K562 (cell line): Measurements from ENCODE around the gene NDUFAF5. TPM values are rescaled to one million over a fixed set of nuclear protein-coding genes. Genes with fewer than 3 reads are reported as not detected.

Source experiments
- ATAC-seq: fragments of 200-7000 bp; cut with Tn5 transposase; 3 replicates; pipeline ENCODE4 v1.9.1; 2020; ENCODE audit warnings: moderate library complexity
- BruUV-seq: library from RNA; stranded (reverse); fragments of 400-500 nt; replicated peaks from 2 replicates; lab custom pipeline; 2021; lab: Mats Ljungman, UMichigan
- CTCF ChIA-PET: fragments of 300-600 bp; formaldehyde crosslinking; extraction: SDS; loops from one replicate; lab custom pipeline; 2021; ENCODE audit warnings: low intra/inter-chr PET ratio; lab: Yijun Ruan, JAX
- POLR2A ChIA-PET: fragments of 300-600, 350-650 bp; sonication (Branson Sonifier 250); formaldehyde crosslinking; extraction: SDS; loops from one replicate; lab custom pipeline; 2021; ENCODE audit warnings: antibody characterized with exemption, inconsistent platforms; lab: Yijun Ruan, JAX
- DNase-seq, 4 experiments: peaks; one replicate each; pipeline versions ENCODE4 v3.0.0 to v3.0.0-alpha.2; 2011 to 2018; ENCODE audit warnings: low spot score in 3 of 4, mixed read lengths in 3 of 4; ENCODE audit errors: extremely low read depth in 1 of 4
- FAIRE-seq: peaks from 2 replicates; lab custom pipeline; 2011; peaks lifted over from hg19 to GRCh38; lab: Jason Lieb, UNC
- H2AFZ ChIP-seq: 2 replicates; pipeline ENCODE4 v1.6.0; 2011; ENCODE audit warnings: low read depth, low read length, control low read depth, inconsistent platforms
- H3K27ac ChIP-seq: fragments of 200-600 bp; 3 replicates; pipeline ENCODE4 v1.8.0; 2011; ENCODE audit warnings: low read depth, mild to moderate bottlenecking, control low read depth, inconsistent platforms, low read length, moderate library complexity, mixed read lengths; ENCODE audit errors: extremely low read depth
- H3K27me3 ChIP-seq, 2 experiments: fragments of 300-600 bp in 1 of 2; 2 replicates in 1 of 2; 3 replicates in 1 of 2; pipeline versions ENCODE4 v1.6.0 to v1.8.0; 2011; ENCODE audit warnings: inconsistent platforms in 2 of 2, low read length in 2 of 2, mild to moderate bottlenecking in 1 of 2, mixed read lengths in 1 of 2, moderate library complexity in 1 of 2; ENCODE audit not compliant: control insufficient read depth in 2 of 2, insufficient read depth in 2 of 2
- H3K36me3 ChIP-seq: fragments of 300-600 bp; 3 replicates; pipeline ENCODE4 v1.8.0; 2011; ENCODE audit warnings: mild to moderate bottlenecking, low read length, inconsistent platforms; ENCODE audit not compliant: control insufficient read depth, insufficient read depth
- H3K4me1 ChIP-seq, 2 experiments: fragments of 200-600 bp in 1 of 2; replicated peaks in 1 of 2; 2 replicates in 1 of 2; 3 replicates in 1 of 2; pipeline versions ENCODE4 v1.5.1 to v1.8.0; 2011; ENCODE audit warnings: inconsistent platforms in 2 of 2, low read length in 2 of 2, mild to moderate bottlenecking in 1 of 2, mixed read lengths in 1 of 2, moderate library complexity in 1 of 2; ENCODE audit not compliant: control insufficient read depth in 2 of 2, insufficient read depth in 2 of 2
- H3K4me2 ChIP-seq: 2 replicates; pipeline ENCODE4 v1.6.1; 2011; ENCODE audit warnings: low read length, control low read depth, inconsistent platforms, mixed read lengths; ENCODE audit not compliant: insufficient read depth
- H3K4me3 ChIP-seq: fragments of 200-600 bp; sonication (generic), shearing (Covaris generic); 2 replicates; pipeline ENCODE4 v1.5.1; 2016; ENCODE audit warnings: control low read depth, inconsistent platforms
- H3K79me2 ChIP-seq: fragments of 200-600 bp; 3 replicates; pipeline ENCODE4 v1.8.0; 2011; ENCODE audit warnings: low read length, inconsistent platforms; ENCODE audit not compliant: control insufficient read depth, insufficient read depth
- H3K9ac ChIP-seq, 2 experiments: 2 replicates each; pipeline versions ENCODE4 v1.6.0 to v1.6.1; 2011; ENCODE audit warnings: low read depth in 2 of 2, low read length in 2 of 2, control low read depth in 1 of 2, inconsistent platforms in 1 of 2, mild to moderate bottlenecking in 1 of 2, mixed read lengths in 1 of 2; ENCODE audit not compliant: insufficient read depth in 1 of 2
- H3K9me1 ChIP-seq: one replicate; pipeline ENCODE4 v1.6.0; 2011; ENCODE audit warnings: inconsistent platforms, mild to moderate bottlenecking, low read length, moderate library complexity; ENCODE audit not compliant: control insufficient read depth, insufficient read depth
- H3K9me3 ChIP-seq: replicated peaks from 2 replicates; pipeline ENCODE4 v1.5.1; 2011; ENCODE audit warnings: low read depth, low read length, inconsistent platforms; ENCODE audit not compliant: control insufficient read depth, insufficient read depth
- H4K20me1 ChIP-seq: replicated peaks from 2 replicates; pipeline ENCODE4 v1.6.1; 2011; ENCODE audit warnings: low read length, inconsistent platforms, mixed read lengths; ENCODE audit not compliant: control insufficient read depth, insufficient read depth
- HIVEP1 ChIP-seq: fragments of 250-450 bp; sonication (Bioruptor Pico); IDR thresholded peaks from 2 replicates; pipeline ENCODE4 v1.4.0; 2020; ENCODE audit warnings: mild to moderate bottlenecking
- ZFP30 ChIP-seq: fragments of 250-450 bp; sonication (Bioruptor Pico); IDR thresholded peaks from 2 replicates; pipeline ENCODE4 v1.8.0; 2022; ENCODE audit warnings: moderate library complexity, mild to moderate bottlenecking, inconsistent platforms, borderline replicate concordance
- WGBS: fragments of 100-300 bp; shearing (Covaris generic); methylation state at CpG from one replicate; pipeline ENCODE4 v1.1.6; 2016; ENCODE audit warnings: low coverage, mixed read lengths; ENCODE audit not compliant: insufficient coverage; ENCODE audit errors: missing lambda C conversion rate; 5-methylcytosine and 5-hydroxymethylcytosine counted together
- in situ Hi-C: fragments of 300-500 bp; cut with MboI; formaldehyde crosslinking; loops from 4 replicates; pipeline ENCODE4 v1.15.0; 2018; ENCODE audit warnings: inconsistent platforms, mixed read lengths
- intact Hi-C: fragments of 100-400 bp; cut with micrococcal nuclease; formaldehyde crosslinking; loops from 2 replicates; pipeline ENCODE4 v1.14.2; 2022
- polyA plus RNA-seq, 8 experiments: library from polyadenylated mRNA; depleted of rRNA in 4 of 8; stranded (reverse) in 5 of 8; unstranded in 3 of 8; fragments of >200 nt; fragmentation: Nextera tagmentation in 2 of 8; fragmentation: Illumina TruSeq in 1 of 8; extraction: Ambion mirVana in 2 of 8; extraction: Trizol in 1 of 8; gene quantifications; 2 replicates each; pipeline versions ENCODE4 v1.2.1 to v1.2.3, GENCODE V29; 2011 to 2014; ENCODE audit warnings: inconsistent platforms in 1 of 8, missing spikeins in 1 of 8
- total RNA-seq, 7 experiments: library from RNA; depleted of rRNA in 6 of 7; stranded (reverse); fragments of >200 nt in 6 of 7; fragmentation: Illumina TruSeq in 2 of 7; extraction: Trizol in 2 of 7; gene quantifications; 2 replicates each; pipeline versions ENCODE4 v1.2.1 to v1.2.3, GENCODE V29; 2011 to 2021; ENCODE audit warnings: low replicate concordance in 1 of 7
- TF ChIP-seq, protein P1 (sequence below): fragments of 450-650 bp; IDR thresholded peaks from 2 replicates; pipeline ENCODE4 v1.6.1; 2016; ENCODE audit warnings: low read depth
- TF ChIP-seq, protein P2 (sequence below): fragments of 450-650 bp; formaldehyde crosslinking; IDR thresholded peaks from 2 replicates; pipeline ENCODE4 v1.4.0; 2022; ENCODE audit warnings: missing genetic modification characterization

The NDUFAF5 gene
- total and polyA plus RNA-seq, 9 of the 15 experiments (the other 6 are each of a cell fraction or from before 2014, with no cell fraction given): 17.2 to 33.1 (median 27.3) TPM

DNA sequence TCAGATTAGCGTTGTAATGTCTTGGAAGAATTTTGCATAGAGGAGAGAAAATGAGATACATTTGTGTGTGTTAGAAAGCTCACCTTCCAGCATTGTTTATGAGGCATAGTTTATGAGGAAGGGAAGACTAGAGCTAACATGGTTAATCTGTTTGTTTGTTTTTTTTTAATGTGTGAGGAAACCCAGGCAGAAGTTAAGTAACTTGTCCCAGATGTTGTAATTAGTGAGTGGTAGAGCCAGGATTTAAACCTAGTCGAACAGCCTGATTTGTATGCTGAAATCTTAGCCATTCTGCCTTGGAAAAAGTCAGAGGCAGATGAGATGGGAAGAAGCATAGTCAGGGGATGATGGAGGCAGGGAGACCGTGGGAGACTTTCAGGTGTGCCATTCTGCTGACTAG, 29.1 kb downstream of the NDUFAF5 start (continued):
- TF ChIP-seq, protein P1, sequence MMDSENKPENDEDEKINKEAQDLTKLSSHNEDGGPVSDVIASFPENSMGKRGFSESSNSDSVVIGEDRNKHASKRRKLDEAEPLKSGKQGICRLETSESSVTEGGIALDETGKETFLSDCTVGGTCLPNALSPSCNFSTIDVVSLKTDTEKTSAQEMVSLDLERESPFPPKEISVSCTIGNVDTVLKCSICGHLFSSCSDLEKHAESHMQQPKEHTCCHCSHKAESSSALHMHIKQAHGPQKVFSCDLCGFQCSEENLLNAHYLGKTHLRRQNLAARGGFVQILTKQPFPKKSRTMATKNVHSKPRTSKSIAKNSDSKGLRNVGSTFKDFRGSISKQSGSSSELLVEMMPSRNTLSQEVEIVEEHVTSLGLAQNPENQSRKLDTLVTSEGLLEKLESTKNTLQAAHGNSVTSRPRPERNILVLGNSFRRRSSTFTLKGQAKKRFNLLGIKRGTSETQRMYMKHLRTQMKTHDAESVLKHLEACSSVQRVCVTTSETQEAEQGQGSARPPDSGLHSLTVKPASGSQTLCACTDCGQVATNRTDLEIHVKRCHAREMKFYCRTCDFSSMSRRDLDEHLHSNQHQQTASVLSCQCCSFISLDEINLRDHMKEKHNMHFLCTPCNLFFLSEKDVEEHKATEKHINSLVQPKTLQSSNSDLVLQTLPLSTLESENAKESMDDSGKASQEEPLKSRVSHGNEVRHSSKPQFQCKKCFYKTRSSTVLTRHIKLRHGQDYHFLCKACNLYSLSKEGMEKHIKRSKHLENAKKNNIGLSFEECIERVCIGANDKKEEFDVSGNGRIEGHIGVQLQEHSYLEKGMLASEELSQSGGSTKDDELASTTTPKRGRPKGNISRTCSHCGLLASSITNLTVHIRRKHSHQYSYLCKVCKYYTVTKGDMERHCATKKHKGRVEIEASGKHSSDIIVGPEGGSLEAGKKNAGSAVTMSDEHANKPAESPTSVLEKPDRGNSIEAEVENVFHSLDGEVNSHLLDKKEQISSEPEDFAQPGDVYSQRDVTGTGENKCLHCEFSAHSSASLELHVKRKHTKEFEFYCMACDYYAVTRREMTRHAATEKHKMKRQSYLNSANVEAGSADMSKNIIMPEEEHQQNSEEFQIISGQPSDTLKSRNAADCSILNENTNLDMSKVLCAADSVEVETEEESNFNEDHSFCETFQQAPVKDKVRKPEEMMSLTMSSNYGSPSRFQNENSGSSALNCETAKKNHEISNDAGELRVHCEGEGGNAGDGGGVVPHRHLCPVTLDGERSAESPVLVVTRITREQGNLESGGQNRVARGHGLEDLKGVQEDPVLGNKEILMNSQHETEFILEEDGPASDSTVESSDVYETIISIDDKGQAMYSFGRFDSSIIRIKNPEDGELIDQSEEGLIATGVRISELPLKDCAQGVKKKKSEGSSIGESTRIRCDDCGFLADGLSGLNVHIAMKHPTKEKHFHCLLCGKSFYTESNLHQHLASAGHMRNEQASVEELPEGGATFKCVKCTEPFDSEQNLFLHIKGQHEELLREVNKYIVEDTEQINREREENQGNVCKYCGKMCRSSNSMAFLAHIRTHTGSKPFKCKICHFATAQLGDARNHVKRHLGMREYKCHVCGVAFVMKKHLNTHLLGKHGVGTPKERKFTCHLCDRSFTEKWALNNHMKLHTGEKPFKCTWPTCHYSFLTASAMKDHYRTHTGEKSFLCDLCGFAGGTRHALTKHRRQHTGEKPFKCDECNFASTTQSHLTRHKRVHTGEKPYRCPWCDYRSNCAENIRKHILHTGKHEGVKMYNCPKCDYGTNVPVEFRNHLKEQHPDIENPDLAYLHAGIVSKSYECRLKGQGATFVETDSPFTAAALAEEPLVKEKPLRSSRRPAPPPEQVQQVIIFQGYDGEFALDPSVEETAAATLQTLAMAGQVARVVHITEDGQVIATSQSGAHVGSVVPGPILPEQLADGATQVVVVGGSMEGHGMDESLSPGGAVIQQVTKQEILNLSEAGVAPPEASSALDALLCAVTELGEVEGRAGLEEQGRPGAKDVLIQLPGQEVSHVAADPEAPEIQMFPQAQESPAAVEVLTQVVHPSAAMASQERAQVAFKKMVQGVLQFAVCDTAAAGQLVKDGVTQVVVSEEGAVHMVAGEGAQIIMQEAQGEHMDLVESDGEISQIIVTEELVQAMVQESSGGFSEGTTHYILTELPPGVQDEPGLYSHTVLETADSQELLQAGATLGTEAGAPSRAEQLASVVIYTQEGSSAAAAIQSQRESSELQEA: no peak

DNA sequence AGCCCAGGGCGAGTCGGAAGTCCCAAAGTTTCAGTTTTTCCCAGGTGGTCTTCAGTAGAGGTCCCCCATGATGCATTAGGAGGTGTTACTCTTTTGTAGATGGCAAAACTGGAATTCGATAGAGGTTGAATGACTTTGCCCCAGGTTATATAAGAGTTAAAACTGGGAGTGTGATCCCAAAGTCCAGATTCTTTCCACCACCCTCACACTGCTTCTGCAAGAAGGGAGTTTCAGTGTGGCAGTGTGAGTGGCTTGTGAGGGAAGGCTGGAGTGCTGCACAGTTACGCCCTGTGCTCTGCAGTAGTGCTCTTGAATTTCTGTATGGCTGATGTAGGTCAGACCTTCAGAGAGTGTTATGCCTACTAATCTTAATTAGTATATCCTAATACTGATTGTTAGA, 29.8 kb downstream of the NDUFAF5 start:
- H3K27ac ChIP-seq: no peak overlapping the region
- no peak overlapping the region for H2AFZ ChIP-seq
- no peaks in the 10 kb centered on the region for H3K9me1 ChIP-seq
- intact Hi-C loops (no loop called here), in situ Hi-C loops (no loop called here)
- H3K4me2 ChIP-seq: no peak overlapping the region
- no peak for ATAC-seq
- no peak for DNase-seq
- no peak overlapping the region for H3K9ac ChIP-seq
- no peaks in the 10 kb centered on the region for H3K9me3 ChIP-seq
- BruUV-seq: no TSS peak
- no peaks in the 10 kb centered on the region for H3K4me1 ChIP-seq
- FAIRE-seq: no peak
- no peak for TF ChIP-seq HIVEP1 (CRISPR knock-in tag)
- TF ChIP-seq ZFP30 (CRISPR knock-in tag): no peak
- TF ChIP-seq, protein P2, sequence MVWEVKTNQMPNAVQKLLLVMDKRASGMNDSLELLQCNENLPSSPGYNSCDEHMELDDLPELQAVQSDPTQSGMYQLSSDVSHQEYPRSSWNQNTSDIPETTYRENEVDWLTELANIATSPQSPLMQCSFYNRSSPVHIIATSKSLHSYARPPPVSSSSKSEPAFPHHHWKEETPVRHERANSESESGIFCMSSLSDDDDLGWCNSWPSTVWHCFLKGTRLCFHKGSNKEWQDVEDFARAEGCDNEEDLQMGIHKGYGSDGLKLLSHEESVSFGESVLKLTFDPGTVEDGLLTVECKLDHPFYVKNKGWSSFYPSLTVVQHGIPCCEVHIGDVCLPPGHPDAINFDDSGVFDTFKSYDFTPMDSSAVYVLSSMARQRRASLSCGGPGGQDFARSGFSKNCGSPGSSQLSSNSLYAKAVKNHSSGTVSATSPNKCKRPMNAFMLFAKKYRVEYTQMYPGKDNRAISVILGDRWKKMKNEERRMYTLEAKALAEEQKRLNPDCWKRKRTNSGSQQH (CRISPR knock-in tag): no peak
- WGBS: 88% methylated on average over 4 of the region's 4 CpGs
- ChIA-PET POLR2A (no interaction called here), CTCF (no interaction called here)
- no peaks in the 10 kb centered on the region for H4K20me1 ChIP-seq
- no peaks in the 10 kb centered on the region for H3K79me2 ChIP-seq
- H3K36me3 ChIP-seq: peaks cover 85% of the 10 kb centered on the region; the same call in 2 of the 3 replicates
- no peak overlapping the region for H3K4me3 ChIP-seq
- no peaks in the 10 kb centered on the region for H3K27me3 ChIP-seq
